ENCODE results near the gene CHID1. TPM values are rescaled to one million over a fixed set of nuclear protein-coding genes. Genes with fewer than 3 reads are reported as not detected.

Gene CHID1
- total RNA-seq, 6 experiments from 2014 or later = 61.1 to 157 (median 78.7) TPM

GRCh38 chr11:927871-928270 is 17.3 kb upstream of the CHID1 start:
- Histone ChIP-seq H3K9me3 (no peaks in the 10 kb centered on the region), H3K4me1 (peaks cover 0 to 25% (median 4%) of the 10 kb centered on the region in 4 donors), H3K36me3 (peaks cover 0 to 6% (median 0%) of the 10 kb centered on the region in 4 donors), H3K27me3 (no peaks in the 10 kb centered on the region), H3K27ac (peak overlapping the region in 2 of 3 donors; percentile 1 to 78), H3K4me3 (no peak overlapping the region)
- WGBS (ENCODE audit: insufficient coverage, low coverage, low lambda C conversion rate, missing lambda C conversion rate) = 23% methylated on average over 7 of the region's 7 CpGs
- intact Hi-C loops (cut with DNase I) = no loop called here
- ATAC-seq = no peak
- no peak for DNase-seq
- TF ChIP-seq CTCF (IDR thresholded peaks at IDR 0.05) (no peak), POLR2A (IDR thresholded peaks at IDR 0.05) (no peak)

GRCh38 chr11:926341-926916 is 15.8 kb upstream of the CHID1 start:
- Histone ChIP-seq H3K9me3 (no peaks in the 10 kb centered on the region), H3K36me3 (peaks cover 0 to 6% (median 0%) of the 10 kb centered on the region in 4 donors), H3K27ac (peak overlapping the region; percentile 60 to 78 (median 70)), H3K4me3 (peak overlapping the region; percentile 52 to 79 (median 68)), H3K4me1 (peaks cover 0 to 22% (median 4%) of the 10 kb centered on the region in 4 donors), H3K27me3 (no peaks in the 10 kb centered on the region)
- WGBS (ENCODE audit: insufficient coverage, low coverage, low lambda C conversion rate, missing lambda C conversion rate) = 0% methylated on average over 10 of the region's 26 CpGs
- DNase-seq (no peak), ATAC-seq (peak; percentile 13 to 52 (median 26))
- intact Hi-C loops (cut with DNase I) = no loop called here
- TF ChIP-seq CTCF (IDR thresholded peaks at IDR 0.05) (no peak), POLR2A (IDR thresholded peaks at IDR 0.05) (no peak)

- intact Hi-C loops (cut with DNase I) = no loop called here
Observed at GRCh38 chr11:925496-926301, 15.1 kb upstream of the CHID1 start, which contains the start of gene AP2A2. TSS of gene AP2A2 (plus strand) at chr11:925870. CDS start at chr11:926022, 152 bp downstream.

GRCh38 chr11:925158-925495 is 14.5 kb upstream of the CHID1 start:
- DNase-seq (peak in 2 of 3 donors; percentile 64 to 70), ATAC-seq (peak; percentile 4 to 37 (median 8))
- WGBS (ENCODE audit: insufficient coverage, low coverage, low lambda C conversion rate, missing lambda C conversion rate) = 72% methylated on average over 11 of the region's 28 CpGs
- H3K36me3 ChIP-seq = peaks cover 0 to 6% (median 0%) of the 10 kb centered on the region in 4 donors
- no peaks in the 10 kb centered on the region for H3K27me3 ChIP-seq
- peaks cover 0 to 15% (median 4%) of the 10 kb centered on the region in 4 donors for H3K4me1 ChIP-seq
- peak overlapping the region in 2 of 3 donors; percentile 44 to 60 for H3K27ac ChIP-seq
- peak overlapping the region; percentile 9 to 79 (median 68) for H3K4me3 ChIP-seq
- intact Hi-C loops (cut with DNase I) = no loop called here
- TF ChIP-seq POLR2A (IDR thresholded peaks at IDR 0.05) = no peak
- TF ChIP-seq CTCF (IDR thresholded peaks at IDR 0.05) = no peak
- H3K9me3 ChIP-seq = no peaks in the 10 kb centered on the region

More at GRCh38 chr11:925496-926301, 15.1 kb upstream of the CHID1 start, which contains the start of gene AP2A2:
- Histone ChIP-seq H3K27ac (peak within 1 kb of the TSS; percentile 62 to 78 (median 70)), H3K4me3 (peak within 1 kb of the TSS; percentile 67 to 79 (median 68)), H3K27me3 (no peaks in the 10 kb centered on the region), H3K9me3 (no peaks in the 10 kb centered on the region), H3K36me3 (peaks cover 0 to 6% (median 0%) of the 10 kb centered on the region in 4 donors), H3K4me1 (peaks cover 0 to 16% (median 4%) of the 10 kb centered on the region in 4 donors)
- ATAC-seq (peak; percentile 82 to 92 (median 83)), DNase-seq (peak; percentile 91 to 92 (median 92))
- WGBS (ENCODE audit: insufficient coverage, low coverage, low lambda C conversion rate, missing lambda C conversion rate) = 0% methylated on average over 21 of the region's 124 CpGs
- TF ChIP-seq CTCF (IDR thresholded peaks at IDR 0.05) (peak; percentile 63 to 98 (median 80)), POLR2A (IDR thresholded peaks at IDR 0.05) (peak; percentile 92)

All from right lobe of liver (tissue), 6 donors.